Smooth muscle cell (in vitro differentiated cells): ENCODE results near the gene FAM229A. TPM values are rescaled to one million over a fixed set of nuclear protein-coding genes. Genes with fewer than 3 reads are reported as not detected.
A peak's percentile ranks its signal among the peaks of the same experiment; 100 is the strongest.

Source experiments
- DNase-seq: peaks from one replicate; lab custom pipeline; 2025; ENCODE audit not compliant: unreplicated experiment; lab: John Stamatoyannopoulos, UW
- H2AFZ ChIP-seq: fragments of 200-600 bp; sonication (generic); 2 replicates; pipeline ENCODE4 v1.6.0; 2016; ENCODE audit warnings: antibody characterized with exemption, low read depth, mild to moderate bottlenecking
- H3F3A ChIP-seq: fragments of 200-600 bp; sonication (generic); 2 replicates; pipeline ENCODE4 v1.6.0; 2017; ENCODE audit warnings: antibody characterized with exemption, low read depth
- H3K27ac ChIP-seq: fragments of 200-600 bp; sonication (generic); 2 replicates; pipeline ENCODE4 v1.5.1; 2016; ENCODE audit warnings: low read depth, mild to moderate bottlenecking
- H3K27me3 ChIP-seq: fragments of 200-600 bp; sonication (generic); 2 replicates; pipeline ENCODE4 v1.6.1; 2016; ENCODE audit warnings: low read depth, mild to moderate bottlenecking
- H3K36me3 ChIP-seq: fragments of 200-600 bp; sonication (generic); 2 replicates; pipeline ENCODE4 v1.5.1; 2016; ENCODE audit warnings: low read depth
- H3K4me1 ChIP-seq: fragments of 200-600 bp; sonication (generic); 2 replicates; pipeline ENCODE4 v1.5.1; 2016; ENCODE audit warnings: low read depth
- H3K4me2 ChIP-seq: fragments of 200-600 bp; sonication (generic); 2 replicates; pipeline ENCODE4 v1.6.0; 2016; ENCODE audit warnings: mild to moderate bottlenecking
- H3K4me3 ChIP-seq: fragments of 200-600 bp; sonication (generic); 2 replicates; pipeline ENCODE4 v1.5.1; 2016; ENCODE audit warnings: mild to moderate bottlenecking
- H3K79me2 ChIP-seq: fragments of 200-600 bp; sonication (generic); 2 replicates; pipeline ENCODE4 v1.6.0; 2016; ENCODE audit warnings: low read depth, mild to moderate bottlenecking
- H3K9ac ChIP-seq: fragments of 200-600 bp; sonication (generic); 2 replicates; pipeline ENCODE4 v1.6.0; 2016; ENCODE audit warnings: low read depth
- H3K9me3 ChIP-seq: fragments of 200-600 bp; sonication (generic); replicated peaks from 2 replicates; pipeline ENCODE4 v1.5.1; 2016; ENCODE audit warnings: low read depth
- H4K20me1 ChIP-seq: fragments of 200-600 bp; sonication (generic); 2 replicates; pipeline ENCODE4 v1.6.0; 2016; ENCODE audit warnings: low read depth
- WGBS: methylation state at CpG from one replicate; pipeline ENCODE4 v1.1.7; 2016; ENCODE audit warnings: low lambda C conversion rate; 5-methylcytosine and 5-hydroxymethylcytosine counted together
- polyA plus RNA-seq: library from polyadenylated mRNA; unstranded; fragments of >200 nt; fragmentation: Nextera tagmentation; extraction: Ambion mirVana; gene quantifications from 2 replicates; pipeline ENCODE4 v1.2.1, GENCODE V29; 2016
- total RNA-seq: library from RNA; depleted of rRNA; stranded (reverse); fragments of >200 nt; gene quantifications from 2 replicates; pipeline ENCODE4 v1.2.3, GENCODE V29; 2014
- TF ChIP-seq, protein P1 (sequence below): fragments of 200-600 bp; sonication (generic); IDR thresholded peaks from 2 replicates; pipeline ENCODE4 v1.5.1; 2017; ENCODE audit warnings: borderline replicate concordance, mild to moderate bottlenecking, antibody characterized with exemption; ENCODE audit not compliant: insufficient read depth, poor library complexity, severe bottlenecking

Gene FAM229A
- total and polyA plus RNA-seq, 2 experiments from 2014 or later = 1.6 to 11.1 TPM

- Histone ChIP-seq H3K27ac (peak within 1 kb of the TSS; percentile 96), H3F3A (no peaks in the 10 kb centered on the region), H3K36me3 (no peaks in the 10 kb centered on the region), H3K4me1 (peaks cover 7% of the 10 kb centered on the region), H2AFZ (peak within 1 kb of the TSS; percentile 88), H3K9ac (peak within 1 kb of the TSS; percentile 98), H4K20me1 (peaks cover 18% of the 10 kb centered on the region), H3K27me3 (no peaks in the 10 kb centered on the region), H3K79me2 (peaks cover 43% of the 10 kb centered on the region), H3K4me2 (peak within 1 kb of the TSS; percentile 97), H3K4me3 (peak within 1 kb of the TSS; percentile 82), H3K9me3 (no peaks in the 10 kb centered on the region)
- 1% methylated on average over 47 of the region's 48 CpGs for WGBS
- TF ChIP-seq, protein P1, sequence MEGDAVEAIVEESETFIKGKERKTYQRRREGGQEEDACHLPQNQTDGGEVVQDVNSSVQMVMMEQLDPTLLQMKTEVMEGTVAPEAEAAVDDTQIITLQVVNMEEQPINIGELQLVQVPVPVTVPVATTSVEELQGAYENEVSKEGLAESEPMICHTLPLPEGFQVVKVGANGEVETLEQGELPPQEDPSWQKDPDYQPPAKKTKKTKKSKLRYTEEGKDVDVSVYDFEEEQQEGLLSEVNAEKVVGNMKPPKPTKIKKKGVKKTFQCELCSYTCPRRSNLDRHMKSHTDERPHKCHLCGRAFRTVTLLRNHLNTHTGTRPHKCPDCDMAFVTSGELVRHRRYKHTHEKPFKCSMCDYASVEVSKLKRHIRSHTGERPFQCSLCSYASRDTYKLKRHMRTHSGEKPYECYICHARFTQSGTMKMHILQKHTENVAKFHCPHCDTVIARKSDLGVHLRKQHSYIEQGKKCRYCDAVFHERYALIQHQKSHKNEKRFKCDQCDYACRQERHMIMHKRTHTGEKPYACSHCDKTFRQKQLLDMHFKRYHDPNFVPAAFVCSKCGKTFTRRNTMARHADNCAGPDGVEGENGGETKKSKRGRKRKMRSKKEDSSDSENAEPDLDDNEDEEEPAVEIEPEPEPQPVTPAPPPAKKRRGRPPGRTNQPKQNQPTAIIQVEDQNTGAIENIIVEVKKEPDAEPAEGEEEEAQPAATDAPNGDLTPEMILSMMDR = no peak
- DNase-seq = peak; percentile 93
Observed at GRCh38 chr1:32394141-32394889, 32.0 kb upstream of the FAM229A start, which contains the start of gene BSDC1. BSDC1 (minus strand) TSS chr1:32394441; CDS start chr1:32394414, 27 bp downstream.

GRCh38 chr1:32393832-32394140 lies 31.5 kb upstream of the FAM229A start:
- Histone ChIP-seq H3K27me3 (no peaks in the 10 kb centered on the region), H3K4me2 (peak overlapping the region; percentile 97), H4K20me1 (peaks cover 20% of the 10 kb centered on the region), H3K9ac (peak overlapping the region; percentile 98), H3K27ac (peak overlapping the region; percentile 96), H2AFZ (peak overlapping the region; percentile 85), H3K9me3 (no peaks in the 10 kb centered on the region), H3K36me3 (no peaks in the 10 kb centered on the region), H3K4me3 (peak overlapping the region; percentile 82), H3F3A (no peaks in the 10 kb centered on the region), H3K79me2 (peaks cover 43% of the 10 kb centered on the region), H3K4me1 (peaks cover 7% of the 10 kb centered on the region)
- no peak for DNase-seq
- 5% methylated on average over 13 of the region's 15 CpGs for WGBS
- TF ChIP-seq, protein P1 = no peak

GRCh38 chr1:32393136-32393535 lies 30.9 kb upstream of the FAM229A start:
- Histone ChIP-seq H4K20me1 (peaks cover 20% of the 10 kb centered on the region), H3K36me3 (no peaks in the 10 kb centered on the region), H2AFZ (no peak overlapping the region), H3K27ac (peak overlapping the region; percentile 96), H3K79me2 (peaks cover 43% of the 10 kb centered on the region), H3K4me3 (peak overlapping the region; percentile 82), H3K9ac (peak overlapping the region; percentile 98), H3K4me2 (peak overlapping the region; percentile 97), H3K9me3 (no peaks in the 10 kb centered on the region), H3K27me3 (no peaks in the 10 kb centered on the region), H3F3A (no peaks in the 10 kb centered on the region), H3K4me1 (peaks cover 7% of the 10 kb centered on the region)
- TF ChIP-seq, protein P1 = no peak
- WGBS = 100% methylated on average over 1 of the region's 1 CpG
- DNase-seq = no peak

- Histone ChIP-seq H4K20me1 (peaks cover 25% of the 10 kb centered on the region), H3F3A (no peaks in the 10 kb centered on the region), H3K9me3 (no peaks in the 10 kb centered on the region), H3K4me1 (peaks cover 7% of the 10 kb centered on the region), H2AFZ (no peak overlapping the region), H3K4me3 (no peak overlapping the region), H3K9ac (no peak overlapping the region), H3K79me2 (peaks cover 43% of the 10 kb centered on the region), H3K36me3 (no peaks in the 10 kb centered on the region), H3K27me3 (no peaks in the 10 kb centered on the region), H3K4me2 (no peak overlapping the region), H3K27ac (no peak overlapping the region)
- 96% methylated on average over 3 of the region's 3 CpGs for WGBS
- TF ChIP-seq, protein P1 = no peak
- no peak for DNase-seq
Observed at GRCh38 chr1:32392325-32392724, 30.0 kb upstream of the FAM229A start.
